22Rv1 (cell line): ENCODE data around the gene NAV3.

Experiments used
- H3K27ac ChIP-seq: fragments of 450-650 bp; 2 replicates; pipeline ENCODE4 v1.5.1; 2017
- ZFX ChIP-seq: fragments of 450-650 bp; IDR thresholded peaks from 2 replicates; pipeline ENCODE4 v1.6.1; 2017; ENCODE audit warnings: antibody characterized with exemption, borderline replicate concordance
- TF ChIP-seq, protein P1 (sequence below): fragments of 450-650 bp; IDR thresholded peaks from 2 replicates; pipeline ENCODE4 v1.5.1; 2017; ENCODE audit warnings: mild to moderate bottlenecking

The NAV3 gene

DNA sequence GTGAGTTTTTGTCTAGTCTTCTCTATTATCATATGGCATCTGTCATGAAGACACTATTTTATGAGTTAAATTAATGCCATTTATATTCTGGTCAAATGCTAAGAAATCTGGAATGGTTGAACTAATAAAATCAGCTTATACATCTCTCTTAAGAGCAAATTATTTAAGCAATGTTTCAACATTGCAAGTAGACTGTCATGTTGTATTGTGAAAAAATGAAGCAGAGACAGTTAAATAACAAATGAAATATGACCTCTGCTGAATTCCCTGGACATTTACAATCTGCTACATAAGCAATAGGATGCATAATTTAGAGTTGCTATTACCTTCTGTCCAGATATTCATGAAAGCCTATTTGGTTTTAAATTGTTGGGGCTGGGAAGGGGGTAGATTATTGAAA, 30.6 kb downstream of the NAV3 start:
- TF ChIP-seq, protein P1, sequence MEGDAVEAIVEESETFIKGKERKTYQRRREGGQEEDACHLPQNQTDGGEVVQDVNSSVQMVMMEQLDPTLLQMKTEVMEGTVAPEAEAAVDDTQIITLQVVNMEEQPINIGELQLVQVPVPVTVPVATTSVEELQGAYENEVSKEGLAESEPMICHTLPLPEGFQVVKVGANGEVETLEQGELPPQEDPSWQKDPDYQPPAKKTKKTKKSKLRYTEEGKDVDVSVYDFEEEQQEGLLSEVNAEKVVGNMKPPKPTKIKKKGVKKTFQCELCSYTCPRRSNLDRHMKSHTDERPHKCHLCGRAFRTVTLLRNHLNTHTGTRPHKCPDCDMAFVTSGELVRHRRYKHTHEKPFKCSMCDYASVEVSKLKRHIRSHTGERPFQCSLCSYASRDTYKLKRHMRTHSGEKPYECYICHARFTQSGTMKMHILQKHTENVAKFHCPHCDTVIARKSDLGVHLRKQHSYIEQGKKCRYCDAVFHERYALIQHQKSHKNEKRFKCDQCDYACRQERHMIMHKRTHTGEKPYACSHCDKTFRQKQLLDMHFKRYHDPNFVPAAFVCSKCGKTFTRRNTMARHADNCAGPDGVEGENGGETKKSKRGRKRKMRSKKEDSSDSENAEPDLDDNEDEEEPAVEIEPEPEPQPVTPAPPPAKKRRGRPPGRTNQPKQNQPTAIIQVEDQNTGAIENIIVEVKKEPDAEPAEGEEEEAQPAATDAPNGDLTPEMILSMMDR, result no peak
- TF ChIP-seq ZFX, result no peak
- H3K27ac ChIP-seq, result peak overlapping the region; percentile 66

DNA sequence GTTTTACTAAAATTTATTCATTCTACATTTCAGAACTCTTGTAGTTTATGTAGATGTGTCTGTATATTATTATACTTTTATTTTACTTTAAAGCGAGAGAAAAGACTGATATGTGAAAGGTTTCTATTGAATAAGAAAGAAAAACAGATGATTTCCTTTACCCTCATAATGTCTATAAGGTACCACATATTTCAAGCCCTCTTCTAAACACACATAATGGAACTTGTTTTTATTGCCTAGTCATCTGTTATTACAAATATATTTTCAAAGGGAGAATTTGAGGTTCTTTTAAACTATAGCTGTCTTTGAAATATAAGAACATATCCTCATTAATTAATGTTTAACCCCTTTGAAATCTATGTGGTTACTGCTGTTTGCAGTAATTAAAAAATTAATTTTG, 34.5 kb downstream of the NAV3 start:
- TF ChIP-seq, protein P1, result no peak
- no peak for TF ChIP-seq ZFX
- H3K27ac ChIP-seq, result no peak overlapping the region

DNA sequence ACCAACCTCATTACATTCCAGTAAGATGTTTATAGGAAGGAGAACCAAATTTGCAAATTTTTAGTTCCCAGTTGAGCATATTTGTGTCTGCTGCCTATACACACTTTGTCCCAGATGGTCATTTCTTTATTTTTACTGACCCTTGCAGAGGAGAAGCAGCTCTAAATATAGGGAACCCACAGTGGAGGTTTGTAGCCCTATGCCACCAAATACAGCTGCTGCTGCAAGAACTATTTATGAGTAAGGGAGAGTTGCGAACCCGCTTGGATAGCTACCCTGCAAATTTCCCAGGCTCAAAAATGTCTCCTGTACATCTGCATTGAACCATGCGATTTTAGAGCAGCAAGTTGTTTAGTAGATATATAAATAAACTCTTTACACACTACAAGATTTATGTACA, 48.2 kb downstream of the NAV3 start:
- no peak overlapping the region for H3K27ac ChIP-seq
- TF ChIP-seq ZFX, result no peak
- TF ChIP-seq, protein P1, result no peak

DNA sequence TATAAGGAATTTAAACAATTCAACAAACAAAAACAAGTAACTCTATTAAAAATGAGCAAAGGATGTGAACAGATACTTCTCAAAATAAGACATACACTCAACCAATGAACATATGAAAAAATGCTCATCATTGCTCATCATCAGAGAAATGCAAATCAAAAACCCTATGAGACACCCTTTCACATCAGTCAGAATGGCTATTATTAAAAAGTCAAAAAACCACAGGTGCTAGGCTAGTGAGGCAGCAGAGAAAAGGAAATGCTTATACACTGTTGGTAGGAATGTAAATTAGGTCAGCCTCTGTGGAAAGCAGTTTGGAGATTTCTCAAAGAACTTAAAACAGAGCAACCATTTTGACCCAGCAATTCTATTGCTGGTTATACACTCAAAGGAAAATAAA, 52.0 kb downstream of the NAV3 start:
- no peak overlapping the region for H3K27ac ChIP-seq
- TF ChIP-seq, protein P1, result no peak
- no peak for TF ChIP-seq ZFX

DNA sequence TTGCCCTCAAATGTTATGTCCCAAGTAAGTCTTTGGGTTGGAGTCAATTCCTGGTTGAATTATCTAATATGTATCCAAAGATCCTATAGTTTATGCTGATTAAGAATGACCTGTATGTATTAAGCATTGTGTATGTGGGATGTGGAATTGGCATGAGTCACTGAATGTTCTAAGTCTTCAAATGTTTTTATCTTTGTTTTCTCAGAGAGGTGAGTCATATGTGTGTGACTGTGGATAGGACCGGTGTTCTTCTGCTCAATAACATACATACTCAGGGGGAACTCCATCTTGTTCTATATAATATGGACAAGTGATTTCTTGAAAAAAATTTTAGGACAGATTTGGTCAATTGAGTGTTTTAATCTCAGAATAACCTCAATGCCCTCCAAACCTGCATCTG, 57.9 kb downstream of the NAV3 start:
- no peak for TF ChIP-seq ZFX
- TF ChIP-seq, protein P1, result no peak
- no peak overlapping the region for H3K27ac ChIP-seq

DNA sequence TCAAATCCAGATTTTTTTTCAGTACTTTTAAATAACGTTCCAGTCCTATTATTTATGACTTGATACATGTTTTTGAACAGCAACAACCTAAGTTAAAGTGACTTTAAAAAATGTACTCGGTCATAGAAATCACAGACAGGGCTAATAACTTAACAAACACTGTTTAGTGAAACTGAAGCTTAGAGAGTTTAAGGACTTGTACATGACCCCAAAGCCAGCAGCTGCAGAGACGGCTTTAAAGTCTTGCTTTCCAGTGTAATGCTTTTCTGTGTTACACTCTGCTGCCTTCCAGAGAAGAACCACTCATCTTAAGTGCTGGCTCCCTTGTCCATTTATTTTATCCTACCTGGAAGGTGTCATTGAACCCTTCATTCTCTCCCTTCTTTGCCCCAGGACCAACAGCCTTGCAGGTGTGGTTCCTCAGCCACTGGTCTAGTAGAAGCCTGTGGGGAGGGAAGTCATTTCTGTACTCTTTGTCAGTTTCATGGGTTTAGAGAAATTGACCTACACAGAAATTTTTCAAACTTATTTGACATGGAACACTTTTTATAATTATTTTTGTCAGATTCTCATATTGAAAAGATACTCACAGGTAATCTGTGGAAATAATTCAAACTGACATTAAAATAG, 60.9 kb downstream of the NAV3 start:
- 0 out of 2 replicates have a peak overlapping the region, but pooled peaks have one; percentile 1 for H3K27ac ChIP-seq
- no peak for TF ChIP-seq ZFX
- TF ChIP-seq, protein P1, result no peak

DNA sequence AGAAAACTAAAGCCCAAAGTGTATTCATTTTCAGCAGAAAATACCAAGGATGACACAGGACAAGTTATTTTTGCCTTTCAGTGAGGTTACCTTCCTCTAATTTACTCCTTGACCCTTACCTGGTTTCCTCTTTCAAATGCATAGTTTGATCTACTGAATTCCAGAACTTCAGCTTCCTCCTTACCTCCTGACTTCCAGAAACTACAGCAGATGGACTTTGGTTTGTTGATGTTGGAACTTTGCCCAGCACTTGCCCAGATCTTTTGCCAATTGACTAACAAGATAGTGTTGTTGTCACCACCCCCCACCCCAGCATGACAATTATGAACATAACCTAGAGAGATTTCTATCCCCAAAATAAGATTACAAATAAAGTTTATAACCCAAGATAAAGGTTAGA, 63.2 kb downstream of the NAV3 start:
- TF ChIP-seq ZFX, result no peak
- TF ChIP-seq, protein P1, result no peak
- H3K27ac ChIP-seq, result peak overlapping the region; percentile 88
